HepG2 (cell line): ENCODE results near the gene ATAD3C. TPM values are rescaled to one million over a fixed set of nuclear protein-coding genes. Genes with fewer than 3 reads are reported as not detected.
A peak's percentile ranks its signal among the peaks of the same experiment; 100 is the strongest.

Experiments used
- ARNT ChIP-seq: fragments of 450-650 bp; IDR thresholded peaks from 2 replicates; pipeline ENCODE4 v1.6.1; 2017
- CENPX ChIP-seq: sonication (generic); formaldehyde crosslinking; IDR thresholded peaks from 2 replicates; pipeline ENCODE4 v1.9.0; 2021; ENCODE audit warnings: mild to moderate bottlenecking, missing genetic modification reagents, moderate library complexity
- E2F1 ChIP-seq: sonication (generic); formaldehyde crosslinking; IDR thresholded peaks from 2 replicates; pipeline ENCODE4 v1.5.0; 2020; ENCODE audit warnings: missing genetic modification reagents
- KDM5A ChIP-seq: fragments of 200-600 bp; sonication (generic); IDR thresholded peaks from 2 replicates; pipeline ENCODE4 v1.7.0; 2018; ENCODE audit warnings: antibody characterized with exemption, mild to moderate bottlenecking, low read length, borderline replicate concordance
- KLF12 ChIP-seq: sonication (generic); formaldehyde crosslinking; IDR thresholded peaks from 2 replicates; pipeline ENCODE4 v1.4.0; 2020; ENCODE audit warnings: missing genetic modification reagents, borderline replicate concordance
- MXI1 ChIP-seq: IDR thresholded peaks from 3 replicates; pipeline ENCODE4 v1.6.1; 2012; ENCODE audit warnings: low read depth, low read length, inconsistent platforms, borderline replicate concordance
- NFKBIZ ChIP-seq: IDR thresholded peaks from 2 replicates; pipeline ENCODE4 v1.6.1; 2018; ENCODE audit warnings: missing genetic modification reagents, missing compliant biosample characterization
- RARA ChIP-seq: IDR thresholded peaks from 2 replicates; pipeline ENCODE4 v1.6.1; 2016; ENCODE audit warnings: missing genetic modification reagents, missing compliant biosample characterization
- ZBTB26 ChIP-seq: IDR thresholded peaks from 2 replicates; pipeline ENCODE4 v1.6.1; 2016; ENCODE audit warnings: missing compliant biosample characterization, missing genetic modification reagents, borderline replicate concordance
- ZC3H4 ChIP-seq: sonication (generic); formaldehyde crosslinking; IDR thresholded peaks from 2 replicates; pipeline ENCODE4 v1.4.0; 2020; ENCODE audit warnings: missing genetic modification reagents, borderline replicate concordance
- ZFP36 ChIP-seq: fragments of 150-350 bp; IDR thresholded peaks from 2 replicates; pipeline ENCODE4 v1.6.1; 2018; ENCODE audit warnings: borderline replicate concordance, low read length, low read depth; ENCODE audit not compliant: partially characterized antibody
- ZHX2 ChIP-seq, 2 experiments: sonication (generic) in 1 of 2; formaldehyde crosslinking in 1 of 2; IDR thresholded peaks; 2 replicates each; pipeline versions ENCODE4 v1.6.1 to v1.9.0; 2014 to 2022; ENCODE audit warnings: antibody characterized with exemption in 1 of 2, borderline replicate concordance in 1 of 2, inconsistent platforms in 1 of 2, low read depth in 1 of 2, missing genetic modification reagents in 1 of 2
- ZNF160 ChIP-seq: sonication (generic); formaldehyde crosslinking; IDR thresholded peaks from 2 replicates; pipeline ENCODE4 v1.8.0; 2022; ENCODE audit warnings: mild to moderate bottlenecking, inconsistent platforms, missing genetic modification reagents
- ZNF326 ChIP-seq: sonication (generic); formaldehyde crosslinking; IDR thresholded peaks from 2 replicates; pipeline ENCODE4 v1.4.0; 2020; ENCODE audit warnings: missing genetic modification reagents, borderline replicate concordance
- ZNF589 ChIP-seq: sonication (generic); formaldehyde crosslinking; conservative IDR thresholded peaks from 2 replicates; pipeline ENCODE4 v1.8.0; 2022; ENCODE audit warnings: mild to moderate bottlenecking, moderate library complexity, missing genetic modification reagents
- ZNF770 ChIP-seq: sonication (generic); formaldehyde crosslinking; IDR thresholded peaks from 2 replicates; pipeline ENCODE4 v1.5.0; 2020; ENCODE audit warnings: mild to moderate bottlenecking, missing genetic modification reagents
- polyA plus RNA-seq, 8 experiments: library from polyadenylated mRNA; depleted of rRNA in 3 of 8; stranded (reverse) in 7 of 8; unstranded in 1 of 8; fragments of >200 nt; fragmentation: Illumina TruSeq in 4 of 8; extraction: Trizol in 4 of 8; gene quantifications; 2 replicates each; pipeline versions ENCODE4 v1.2.1 to v1.2.3, GENCODE V29; 2011 to 2016; ENCODE audit warnings: low read depth in 4 of 8, missing spikeins in 1 of 8, mixed read lengths in 1 of 8; ENCODE audit not compliant: insufficient read depth in 1 of 8
- total RNA-seq, 5 experiments: library from RNA; depleted of rRNA; stranded (reverse); fragments of >200 nt; fragmentation: Illumina TruSeq; extraction: Trizol; gene quantifications; 2 replicates each; pipeline ENCODE4 v1.2.3, GENCODE V29; 2016; ENCODE audit warnings: low read depth in 1 of 5
- TF ChIP-seq, protein P1 (sequence below): sonication (generic); formaldehyde crosslinking; IDR thresholded peaks from 2 replicates; pipeline ENCODE4 v1.8.1; 2023; ENCODE audit warnings: mild to moderate bottlenecking, missing genetic modification reagents, borderline replicate concordance

The ATAD3C gene
- total and polyA plus RNA-seq, 2 of the 13 experiments (the other 11 are each of a cell fraction or from before 2014, with no cell fraction given), result 2.4 to 3.2 TPM

DNA sequence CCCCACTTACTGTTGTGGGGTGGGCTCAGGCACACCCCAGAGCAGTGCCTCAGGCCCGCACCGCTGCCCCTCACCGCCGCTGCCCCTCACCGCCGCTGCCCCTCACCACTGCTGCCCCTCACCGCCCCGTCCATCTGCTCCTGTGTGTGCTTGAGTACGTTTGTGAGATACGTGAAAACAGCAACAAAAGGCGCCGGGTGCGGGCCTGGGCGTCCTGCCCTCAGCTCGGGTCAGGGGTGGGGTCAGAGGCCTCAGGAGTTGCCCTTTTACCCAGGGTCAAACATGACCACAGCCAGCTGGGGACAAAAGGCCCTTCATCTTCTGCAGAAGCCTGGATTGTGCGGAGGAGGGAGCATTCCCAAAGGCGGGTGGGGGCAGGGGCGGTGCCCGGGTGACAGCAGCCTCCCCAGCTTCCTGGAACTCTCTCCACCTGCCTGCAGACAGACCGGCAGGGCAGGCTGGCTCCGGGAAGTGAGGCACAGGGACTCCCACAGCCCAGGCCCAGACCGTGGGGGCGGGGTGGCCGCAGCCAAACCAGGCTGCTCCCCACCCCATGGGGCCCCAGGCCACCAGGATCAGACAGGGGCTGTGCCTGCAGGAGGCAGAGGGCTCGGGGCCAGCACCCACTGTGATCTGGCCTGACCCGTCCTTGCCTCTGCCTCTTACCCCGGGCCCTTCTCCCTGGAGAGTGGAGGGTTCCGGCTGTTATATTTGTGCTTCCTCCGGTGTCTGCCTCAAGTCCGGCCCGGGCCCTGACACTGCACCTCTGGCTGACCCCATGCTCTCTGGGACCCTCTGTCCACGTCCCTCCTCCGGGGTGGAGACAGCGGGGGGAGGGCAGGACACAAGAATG, 16.3 kb upstream of the ATAD3C start (continued):
- TF ChIP-seq ZNF770 (CRISPR knock-in tag), result peak; percentile 75
- peak; percentile 32; the same call in 1 of the 2 replicates for TF ChIP-seq ZHX2 (IDR thresholded peaks at IDR 0.05; ENCODE audit: low read depth)
- TF ChIP-seq ZHX2 (CRISPR knock-in tag; IDR thresholded peaks at IDR 0.05; ENCODE audit: borderline replicate concordance), result peak; percentile 74; the same call in 1 of the 2 replicates
- TF ChIP-seq ZNF589 (CRISPR knock-in tag), result no peak
- TF ChIP-seq ZNF326 (CRISPR knock-in tag), result no peak
- peak; percentile 73 for TF ChIP-seq ZC3H4
- TF ChIP-seq CENPX, result no peak
- TF ChIP-seq ZNF160, result no peak
- TF ChIP-seq NFKBIZ (CRISPR knock-in tag), result peak; percentile 97
- no peak for TF ChIP-seq ZFP36
- TF ChIP-seq, protein P1, sequence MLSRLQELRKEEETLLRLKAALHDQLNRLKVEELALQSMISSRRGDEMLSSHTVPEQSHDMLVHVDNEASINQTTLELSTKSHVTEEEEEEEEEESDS, result no peak
- TF ChIP-seq RARA (CRISPR knock-in tag), result peak; percentile 97
- peak; percentile 83; the same call in 1 of the 2 replicates for TF ChIP-seq ZBTB26 (CRISPR knock-in tag)
- TF ChIP-seq KDM5A, result no peak
- TF ChIP-seq KLF12 (CRISPR knock-in tag), result peak; percentile 73; the same call in 1 of the 2 replicates
- no peak for TF ChIP-seq E2F1
- peak; percentile 87; the same call in 1 of the 3 replicates for TF ChIP-seq MXI1
- TF ChIP-seq ARNT, result no peak
